ENCODE results near the gene PRPF38B. TPM values are rescaled to one million over a fixed set of nuclear protein-coding genes. Genes with fewer than 3 reads are reported as not detected.

PRPF38B gene
- total and polyA plus RNA-seq, 10 of the 15 experiments (the other 5 are each of a cell fraction or from before 2014, with no cell fraction given), result 32.9 to 79.2 (median 47.8) TPM

- Histone ChIP-seq H3K9ac (ENCODE audit: control insufficient read depth, insufficient read depth, low read length) (no peak overlapping the region), H3K4me3 (no peak overlapping the region), H3K27me3 (replicated peaks in 1 of 2; ENCODE audit: control insufficient read depth in 2 of 2, insufficient read depth in 2 of 2, low read length in 1 of 2) (no peaks in the 10 kb centered on the region; a peak in 1 of 4 replicates), H3K79me2 (ENCODE audit: control insufficient read depth, insufficient read depth, low read length) (no peaks in the 10 kb centered on the region), H3K36me3 (ENCODE audit: control insufficient read depth in 2 of 2, insufficient read depth in 2 of 2, low read length in 1 of 2) (no peaks in the 10 kb centered on the region), H2AFZ (ENCODE audit: control insufficient read depth, low read depth, low read length) (no peak overlapping the region), H4K20me1 (ENCODE audit: control insufficient read depth, insufficient read depth) (no peaks in the 10 kb centered on the region), H3K9me3 (replicated peaks; ENCODE audit: control insufficient read depth, insufficient read depth, low read length) (no peaks in the 10 kb centered on the region), H3K4me2 (ENCODE audit: control insufficient read depth, insufficient read depth) (no peak overlapping the region), H3K4me1 (ENCODE audit: control insufficient read depth, insufficient read depth, low read length) (peaks cover 1% of the 10 kb centered on the region; the same call in 1 of the 2 replicates), H3K27ac (ENCODE audit: control insufficient read depth, insufficient read depth) (no peak overlapping the region)
- ChIA-PET CTCF (interaction anchor here (0.6 to 3.2 kb wide), 7 partner anchors 9 to 198 kb away, joined by 3 to 10 read pairs (median 3); partner anchors contain the start of gene PRPF38B), SMC1A (ENCODE audit: uncharacterized antibody, unreplicated experiment) (interaction anchor here (1.1 to 1.9 kb wide), 4 partner anchors 11 to 65 kb away, joined by 3 to 10 read pairs (median 6); partner anchors contain the start of gene PRPF38B), RAD21 (ENCODE audit: unreplicated experiment) (no interaction called here), POLR2A (interaction anchor here (2.0 kb wide), 1 partner anchor 17 kb away, joined by 7 read pairs; the partner anchor contains the start of gene PRPF38B)
- in situ Hi-C loops (cut with MboI) (no loop called here), intact Hi-C loops (cut with micrococcal nuclease; ENCODE audit: unreplicated experiment) (loop anchor here (5.0 kb wide), 1 partner anchor 197 kb away; no protein-coding TSS in a partner anchor)
- 42% methylated on average over 7 of the region's 7 CpGs for WGBS (ENCODE audit: insufficient coverage, insufficient replicate concordance, low lambda C conversion rate, missing lambda C conversion rate)
- no TSS peak for BruUV-seq (replicated peaks)
- TF ChIP-seq POU2F2 (IDR thresholded peaks at IDR 0.05; ENCODE audit: borderline replicate concordance, low read depth, low read length), result no peak
- TF ChIP-seq PKNOX1 (IDR thresholded peaks at IDR 0.05), result peak; percentile 69
- TF ChIP-seq PBX3 (IDR thresholded peaks at IDR 0.05; ENCODE audit: insufficient replicate concordance, low read depth, low read length), result peak; percentile 27
- TF ChIP-seq SMC3 (IDR thresholded peaks at IDR 0.05; ENCODE audit: borderline replicate concordance, low read length), result peak; percentile 36; the same call in 1 of the 2 replicates
- TF ChIP-seq CTCF (IDR thresholded peaks at IDR 0.05 in 2 of 3, conservative IDR thresholded peaks at IDR 0.05 in 1 of 3; ENCODE audit: control insufficient read depth in 2 of 3, extremely low read depth in 1 of 3, insufficient read depth in 1 of 3, low read depth in 3 of 3, low read length in 3 of 3), result peak; percentile 33 to 58 (median 36)
- no peak for TF ChIP-seq REST (IDR thresholded peaks at IDR 0.05; ENCODE audit: low read depth, low read length)
- peak; percentile 47 for TF ChIP-seq RAD21 (IDR thresholded peaks at IDR 0.05; ENCODE audit: insufficient read depth, low read depth, low read length)
- TF ChIP-seq MYC (IDR thresholded peaks at IDR 0.05; ENCODE audit: insufficient read depth, insufficient read length, insufficient replicate concordance, low read length, severe bottlenecking), result no peak
- FAIRE-seq, result peak; percentile 52
- no peak for DNase-seq (ENCODE audit: low read depth, low spot score)
- peak; percentile 86 for ATAC-seq
Measured at GRCh38 chr1:108708691-108709660, 16.9 kb downstream of the PRPF38B start.
